ENCODE results near the gene LRPAP1.
"Not testable (repeated sequence)": the region's sequence is repeated elsewhere in the genome, so short reads cannot be mapped to it uniquely, and the experiment has no call there.

DNA sequence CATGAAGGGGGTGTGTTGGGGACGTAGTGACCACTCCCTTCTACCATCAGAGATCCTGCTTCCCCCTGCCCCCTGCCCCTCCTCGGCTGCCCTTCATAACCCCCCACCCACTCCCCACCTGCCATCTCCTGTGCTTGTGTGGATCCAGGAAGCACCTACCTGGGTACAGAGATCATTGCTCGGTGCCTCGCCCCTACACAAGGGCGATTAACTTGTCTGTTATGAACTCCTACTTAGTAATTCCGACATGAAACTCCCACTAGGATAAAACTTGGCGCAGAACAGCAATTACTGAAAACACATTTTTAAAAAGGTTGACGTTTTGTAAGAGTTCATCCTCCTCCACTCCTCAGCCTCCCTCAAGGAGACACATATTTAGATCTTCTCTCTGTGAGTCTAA lies 11.2 kb upstream of the LRPAP1 start:
- TF ChIP-seq, protein P1, sequence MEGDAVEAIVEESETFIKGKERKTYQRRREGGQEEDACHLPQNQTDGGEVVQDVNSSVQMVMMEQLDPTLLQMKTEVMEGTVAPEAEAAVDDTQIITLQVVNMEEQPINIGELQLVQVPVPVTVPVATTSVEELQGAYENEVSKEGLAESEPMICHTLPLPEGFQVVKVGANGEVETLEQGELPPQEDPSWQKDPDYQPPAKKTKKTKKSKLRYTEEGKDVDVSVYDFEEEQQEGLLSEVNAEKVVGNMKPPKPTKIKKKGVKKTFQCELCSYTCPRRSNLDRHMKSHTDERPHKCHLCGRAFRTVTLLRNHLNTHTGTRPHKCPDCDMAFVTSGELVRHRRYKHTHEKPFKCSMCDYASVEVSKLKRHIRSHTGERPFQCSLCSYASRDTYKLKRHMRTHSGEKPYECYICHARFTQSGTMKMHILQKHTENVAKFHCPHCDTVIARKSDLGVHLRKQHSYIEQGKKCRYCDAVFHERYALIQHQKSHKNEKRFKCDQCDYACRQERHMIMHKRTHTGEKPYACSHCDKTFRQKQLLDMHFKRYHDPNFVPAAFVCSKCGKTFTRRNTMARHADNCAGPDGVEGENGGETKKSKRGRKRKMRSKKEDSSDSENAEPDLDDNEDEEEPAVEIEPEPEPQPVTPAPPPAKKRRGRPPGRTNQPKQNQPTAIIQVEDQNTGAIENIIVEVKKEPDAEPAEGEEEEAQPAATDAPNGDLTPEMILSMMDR (IDR thresholded peaks at IDR 0.05; ENCODE audit: poor library complexity), result not testable (repeated sequence)
- TF ChIP-seq EZH2phosphoT487 (IDR thresholded peaks at IDR 0.05; ENCODE audit: low read depth, severe bottlenecking, unreplicated experiment); EZH2 (IDR thresholded peaks at IDR 0.05; ENCODE audit: borderline replicate concordance): not testable (repeated sequence)
